Common myeloid progenitor, CD34-positive (primary cell): ENCODE results near the gene ATP6V0D1.

Experiments
- CTCF ChIA-PET: fragments of 350-600 bp; sonication (Branson Sonifier 250); formaldehyde crosslinking; loops from one replicate; lab custom pipeline; 2021; ENCODE audit warnings: antibody characterized with exemption; lab: Charles Lee
- POLR2A ChIA-PET: fragments of 350-600 bp; sonication (Branson Sonifier 250); formaldehyde crosslinking; loops from one replicate; lab custom pipeline; 2021; ENCODE audit warnings: antibody characterized with exemption; lab: Charles Lee
- DNase-seq, 3 donors: peaks; one replicate each; pipeline versions ENCODE4 v3.0.0 to v3.0.0-alpha.2; 2013
- H3K27ac ChIP-seq, 2 experiments: 1 replicate in 1 of 2; 2 replicates in 1 of 2; pipeline ENCODE4 v1.7.0; 2013; ENCODE audit warnings: inconsistent platforms in 2 of 2, low read length in 2 of 2, mild to moderate bottlenecking in 2 of 2, low read depth in 1 of 2, moderate library complexity in 1 of 2; ENCODE audit not compliant: severe bottlenecking in 2 of 2, insufficient read depth in 1 of 2, poor library complexity in 1 of 2
- H3K27me3 ChIP-seq, 5 experiments: replicated peaks in 2 of 5; 1 replicate in 3 of 5; 2 replicates in 2 of 5; pipeline versions ENCODE4 v1.6.1 to v1.7.0; 2013; ENCODE audit warnings: low read length in 4 of 5, mild to moderate bottlenecking in 2 of 5, moderate library complexity in 2 of 5, inconsistent platforms in 1 of 5; ENCODE audit not compliant: insufficient read depth in 5 of 5, control insufficient read depth in 4 of 5
- H3K36me3 ChIP-seq, 4 experiments: 1 replicate in 2 of 4; 2 replicates in 2 of 4; pipeline versions ENCODE4 v1.6.1 to v1.7.0; 2013; ENCODE audit warnings: low read length in 3 of 4, control low read depth in 1 of 4, mild to moderate bottlenecking in 1 of 4; ENCODE audit not compliant: control insufficient read depth in 4 of 4, insufficient read depth in 4 of 4
- H3K4me1 ChIP-seq, 4 experiments: 1 replicate in 3 of 4; 2 replicates in 1 of 4; pipeline versions ENCODE4 v1.6.1 to v1.7.1; 2013; ENCODE audit warnings: low read length in 3 of 4, mild to moderate bottlenecking in 3 of 4, control low read depth in 1 of 4, inconsistent platforms in 1 of 4, moderate library complexity in 1 of 4; ENCODE audit not compliant: control insufficient read depth in 4 of 4, insufficient read depth in 4 of 4; ENCODE audit errors: control extremely low read depth in 1 of 4
- H3K4me3 ChIP-seq, 7 experiments: 1 replicate in 4 of 7; 2 replicates in 3 of 7; pipeline versions ENCODE4 v1.5.1 to v1.7.0; 2013; ENCODE audit warnings: mild to moderate bottlenecking in 7 of 7, low read length in 6 of 7, moderate library complexity in 6 of 7, inconsistent platforms in 2 of 7, low read depth in 2 of 7, control low read depth in 1 of 7; ENCODE audit not compliant: insufficient read depth in 4 of 7, control insufficient read depth in 1 of 7; ENCODE audit errors: extremely low read depth in 1 of 7
- H3K9me3 ChIP-seq, 5 experiments: 1 replicate in 4 of 5; 2 replicates in 1 of 5; pipeline versions ENCODE4 v1.6.1 to v1.7.1; 2013; ENCODE audit warnings: low read length in 4 of 5, mild to moderate bottlenecking in 2 of 5, inconsistent platforms in 1 of 5, low read depth in 1 of 5, moderate library complexity in 1 of 5; ENCODE audit not compliant: control insufficient read depth in 4 of 5, insufficient read depth in 2 of 5; ENCODE audit errors: control extremely low read depth in 1 of 5
- WGBS: methylation state at CpG from one replicate; pipeline ENCODE4 v1.1.5; 2013; ENCODE audit not compliant: insufficient coverage; 5-methylcytosine and 5-hydroxymethylcytosine counted together

Gene ATP6V0D1

DNA sequence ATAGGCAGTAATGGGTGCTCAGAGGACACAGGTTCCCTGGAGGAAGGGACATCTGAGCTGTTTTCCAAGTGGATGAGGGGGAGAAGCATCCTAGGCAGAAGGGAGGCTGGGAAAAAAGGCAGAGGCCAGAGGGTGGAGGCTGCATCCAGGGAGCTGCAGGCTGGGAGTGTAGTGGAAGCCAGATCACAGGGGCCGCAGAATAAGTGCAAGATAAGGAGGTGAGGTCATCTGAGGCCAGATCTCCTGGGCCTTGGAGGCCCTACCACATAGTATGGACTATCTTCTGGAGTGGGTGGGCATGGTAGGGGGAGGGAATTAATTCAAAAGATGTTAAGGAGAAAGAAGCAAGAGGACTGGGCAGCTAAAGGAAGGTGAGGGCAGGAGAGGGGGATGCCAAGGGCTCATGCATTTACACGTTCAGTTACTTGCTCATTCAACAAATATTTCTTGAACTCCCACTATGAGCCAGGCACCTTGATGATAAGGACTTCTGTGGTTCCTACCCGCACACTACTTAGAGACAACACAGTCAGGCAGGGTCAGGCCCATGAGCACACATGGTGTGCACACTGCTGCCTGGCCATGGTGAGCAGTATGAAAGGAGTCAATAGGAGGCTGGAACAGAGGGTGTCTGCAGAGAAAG lies 45.3 kb upstream of the ATP6V0D1 start:
- H3K4me3 ChIP-seq, result no peak overlapping the region
- H3K27ac ChIP-seq, result peak overlapping the region in 1 of 2 experiments; percentile 3
- H3K4me1 ChIP-seq, result peaks cover 6 to 43% (median 40%) of the 10 kb centered on the region in 4 experiments
- H3K9me3 ChIP-seq, result no peaks in the 10 kb centered on the region
- POLR2A ChIA-PET, result interaction anchor here (1.5 kb wide), 1 partner anchor 9 kb away, joined by 4 read pairs; no protein-coding TSS in a partner anchor
- 82% methylated on average over 2 of the region's 3 CpGs for WGBS
- no peaks in the 10 kb centered on the region for H3K36me3 ChIP-seq
- no peak for DNase-seq
- CTCF ChIA-PET, result interaction anchor here (0.8 to 2.4 kb wide), 12 partner anchors 9 to 146 kb away, joined by 3 to 10 read pairs (median 4); partner anchors contain the start of gene CTCF
- no peaks in the 10 kb centered on the region for H3K27me3 ChIP-seq

DNA sequence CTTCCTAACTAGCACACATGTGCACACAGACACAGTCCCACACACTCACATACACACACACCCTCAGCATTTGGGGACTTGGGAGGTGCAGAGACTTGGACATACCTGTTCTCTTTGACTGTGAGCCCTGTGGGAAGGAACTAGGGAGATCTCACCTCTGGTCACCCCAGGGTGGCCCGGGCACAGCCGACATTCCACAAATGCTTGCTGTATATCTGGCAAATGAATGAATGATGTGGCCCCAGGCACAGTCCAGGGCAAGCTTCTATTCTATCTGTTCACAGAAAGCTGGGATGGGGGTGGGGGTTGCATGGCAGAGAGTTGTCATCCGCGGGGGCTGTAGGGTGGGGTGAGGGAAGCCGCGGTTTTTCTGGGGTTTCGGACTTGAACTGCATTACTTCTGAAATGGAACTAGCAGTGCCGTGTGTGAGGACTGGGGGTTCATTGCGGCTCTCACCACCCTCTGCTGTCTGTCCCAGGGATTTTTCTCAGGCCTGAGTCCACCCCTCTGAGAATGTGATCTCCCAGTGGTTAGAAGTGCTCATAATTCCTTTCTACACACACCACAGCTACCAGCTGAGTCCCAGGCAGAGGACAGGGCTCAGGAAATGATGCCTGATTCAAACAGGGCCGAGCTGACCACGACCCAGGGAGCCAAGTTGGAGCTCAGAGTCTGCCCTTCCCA lies 44.4 kb upstream of the ATP6V0D1 start:
- POLR2A ChIA-PET, result interaction anchor here (1.5 kb wide), 1 partner anchor 8 kb away, joined by 4 read pairs; no protein-coding TSS in a partner anchor
- H3K36me3 ChIP-seq, result no peaks in the 10 kb centered on the region
- no peak overlapping the region for H3K4me3 ChIP-seq
- H3K27ac ChIP-seq, result no peak overlapping the region
- peaks cover 0 to 40% (median 37%) of the 10 kb centered on the region in 4 experiments for H3K4me1 ChIP-seq
- H3K9me3 ChIP-seq, result no peaks in the 10 kb centered on the region
- DNase-seq, result peak in 2 of 3 donors; percentile 58 to 64
- no peaks in the 10 kb centered on the region for H3K27me3 ChIP-seq
- WGBS, result 68% methylated on average over 9 of the region's 11 CpGs
- CTCF ChIA-PET, result interaction anchor here (0.7 to 2.4 kb wide), 14 partner anchors 9 to 147 kb away, joined by 3 to 10 read pairs (median 4); partner anchors contain the start of gene CTCF

DNA sequence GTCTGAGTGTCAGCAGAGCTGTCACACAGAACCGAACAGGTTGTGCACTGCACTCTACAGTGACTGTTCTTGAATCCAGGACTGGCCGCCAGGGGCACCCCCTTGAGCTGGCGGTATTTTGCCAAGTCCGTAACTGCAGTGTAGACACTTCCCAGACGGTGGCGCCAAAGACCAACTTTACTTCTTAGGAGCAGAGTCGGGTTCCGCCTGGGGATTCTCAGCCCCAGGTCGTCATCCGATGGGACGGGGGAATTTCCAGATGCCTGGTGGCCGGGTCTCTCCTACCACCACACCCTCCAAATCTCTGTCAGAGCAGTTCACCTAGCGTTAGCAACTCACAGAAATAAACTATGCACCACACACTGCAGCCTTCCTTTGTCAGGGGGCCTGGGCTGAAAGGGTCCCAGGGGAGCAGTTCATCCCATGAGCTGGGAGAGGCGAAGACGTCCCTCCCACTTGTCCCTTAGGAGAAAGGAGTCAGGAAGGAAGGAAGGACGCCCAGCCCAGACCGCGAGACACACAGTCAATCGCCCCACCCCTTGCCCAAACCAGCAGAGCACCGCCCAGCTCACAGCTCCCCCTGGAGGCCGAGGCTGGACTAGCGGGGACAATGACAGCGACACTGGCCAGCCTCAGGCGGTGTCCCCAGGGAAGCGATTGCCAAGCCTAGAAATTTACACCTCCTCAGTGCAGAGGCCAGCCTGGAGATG lies 40.3 kb upstream of the ATP6V0D1 start:
- peak; percentile 95 to 98 (median 96) for DNase-seq
- H3K4me1 ChIP-seq, result peaks cover 0 to 53% (median 48%) of the 10 kb centered on the region in 4 experiments
- no peaks in the 10 kb centered on the region for H3K9me3 ChIP-seq
- no peaks in the 10 kb centered on the region for H3K27me3 ChIP-seq
- ChIA-PET CTCF (interaction anchor here (0.6 to 8.7 kb wide), 49 partner anchors 10 to 534 kb away, joined by 3 to 113 read pairs (median 5); partner anchors contain the start of genes AGRP, ATP6V0D1, C16orf86 and CARMIL2), POLR2A (interaction anchor here (0.6 to 2.2 kb wide), 6 partner anchors 7 to 231 kb away, joined by 3 to 11 read pairs (median 4); partner anchors contain the start of gene RIPOR1)
- WGBS, result 1% methylated on average over 17 of the region's 25 CpGs
- peak overlapping the region in 6 of 7 experiments; percentile 65 to 90 (median 74) for H3K4me3 ChIP-seq
- H3K36me3 ChIP-seq, result no peaks in the 10 kb centered on the region
- peak overlapping the region; percentile 86 to 93 for H3K27ac ChIP-seq

DNA sequence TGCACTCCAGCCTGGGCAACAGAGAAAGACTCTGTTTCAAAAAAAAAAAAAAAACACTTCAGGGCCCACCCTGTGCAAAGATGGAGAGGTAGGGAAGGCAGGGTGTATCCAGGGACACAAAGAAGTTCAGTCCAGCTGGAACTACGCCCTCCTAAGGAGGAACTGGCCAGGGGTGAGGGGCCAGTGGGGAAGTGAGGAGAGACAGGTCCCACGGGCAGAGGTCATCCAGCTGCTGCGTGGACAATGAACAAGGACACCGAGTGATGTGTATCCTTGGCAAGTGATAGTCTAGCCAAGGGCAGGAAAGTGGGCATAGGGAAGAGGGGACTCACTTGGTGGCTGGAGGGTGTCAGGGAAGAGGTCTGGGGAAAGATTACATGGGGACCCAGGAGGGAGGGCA lies 38.3 kb upstream of the ATP6V0D1 start:
- CTCF ChIA-PET, result interaction anchor here (1.2 to 8.7 kb wide), 7 partner anchors 10 to 147 kb away, joined by 3 to 113 read pairs (median 52); partner anchors contain the start of genes C16orf86, CARMIL2, ENKD1 and RIPOR1
- Histone ChIP-seq H3K4me3 (peak overlapping the region in 2 of 7 experiments; percentile 1 to 33), H3K27me3 (no peaks in the 10 kb centered on the region), H3K9me3 (no peaks in the 10 kb centered on the region), H3K27ac (no peak overlapping the region), H3K4me1 (peaks cover 0 to 54% (median 51%) of the 10 kb centered on the region in 4 experiments), H3K36me3 (no peaks in the 10 kb centered on the region)
- 81% methylated on average over 4 of the region's 4 CpGs for WGBS
- DNase-seq, result no peak
- POLR2A ChIA-PET, result no interaction called here

DNA sequence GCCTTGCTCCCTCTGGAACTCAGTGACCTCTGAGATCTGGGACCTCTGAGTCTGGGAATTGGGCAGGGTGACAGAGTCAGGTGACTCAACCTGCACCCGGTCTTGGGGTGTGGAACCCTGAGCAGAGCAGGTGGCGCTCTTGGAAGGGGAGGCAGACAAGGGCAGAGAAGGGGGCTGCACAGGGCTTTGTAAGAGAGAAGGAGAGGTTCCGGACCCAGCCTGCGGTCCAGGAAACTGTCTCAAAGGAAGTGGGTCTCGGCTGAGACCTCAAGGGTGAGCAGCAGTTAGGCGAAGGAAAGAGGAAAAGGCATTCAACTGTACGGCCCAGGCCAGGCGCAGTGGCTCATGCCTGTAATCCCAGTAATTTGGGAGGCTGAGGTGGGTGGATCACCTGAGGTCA lies 37.7 kb upstream of the ATP6V0D1 start:
- H3K27me3 ChIP-seq, result no peaks in the 10 kb centered on the region
- CTCF ChIA-PET, result interaction anchor here (1.2 to 10.5 kb wide), 5 partner anchors 9 to 148 kb away, joined by 3 to 228 read pairs (median 111); partner anchors contain the start of genes C16orf86, CARMIL2, ENKD1 and RIPOR1
- 13% methylated on average over 6 of the region's 8 CpGs for WGBS
- DNase-seq, result peak in 2 of 3 donors; percentile 63 to 66
- POLR2A ChIA-PET, result no interaction called here
- peak overlapping the region in 1 of 2 experiments; percentile 25 for H3K27ac ChIP-seq
- H3K9me3 ChIP-seq, result no peaks in the 10 kb centered on the region
- no peaks in the 10 kb centered on the region for H3K36me3 ChIP-seq
- H3K4me3 ChIP-seq, result peak overlapping the region in 1 of 7 experiments; percentile 5
- H3K4me1 ChIP-seq, result peaks cover 0 to 56% (median 51%) of the 10 kb centered on the region in 4 experiments

DNA sequence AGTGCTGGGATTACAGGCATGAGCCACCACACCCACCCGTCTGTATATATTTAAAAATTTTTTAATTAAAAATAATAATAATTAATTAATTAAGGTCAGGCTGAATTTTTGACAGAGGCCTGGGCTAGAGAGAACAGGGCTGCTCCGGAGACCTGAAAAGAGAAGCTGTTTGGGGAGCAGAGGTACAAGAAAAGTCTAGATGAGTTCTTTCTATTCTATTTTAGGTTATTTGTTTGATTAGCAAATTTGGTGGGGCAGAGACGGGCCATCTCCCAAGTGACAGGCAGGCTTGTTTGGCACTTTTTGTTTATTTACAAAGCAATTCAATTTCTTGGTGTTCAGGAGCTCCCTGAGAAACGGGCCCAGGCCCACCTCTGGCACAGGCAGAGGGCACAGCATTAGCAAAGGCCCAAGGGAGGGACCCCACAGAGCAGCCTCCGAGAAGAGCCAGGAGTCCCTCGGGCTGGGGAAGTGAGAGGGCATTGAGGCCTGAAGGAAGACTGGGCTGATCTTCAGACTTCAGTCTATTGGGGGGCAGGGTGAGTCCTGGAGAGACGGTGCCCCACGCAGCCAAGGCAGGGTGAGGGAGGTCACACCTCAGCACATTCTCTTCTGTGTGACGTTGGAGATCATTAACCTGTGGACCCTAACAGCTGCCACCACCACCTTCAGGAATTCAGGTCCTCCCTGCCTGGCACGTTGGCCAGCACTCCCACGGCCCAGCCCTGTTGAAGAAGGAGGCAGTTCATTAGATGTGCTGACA lies 36.9 kb upstream of the ATP6V0D1 start:
- Histone ChIP-seq H3K4me3 (no peak overlapping the region), H3K9me3 (no peaks in the 10 kb centered on the region), H3K27me3 (no peaks in the 10 kb centered on the region), H3K36me3 (no peaks in the 10 kb centered on the region), H3K4me1 (peaks cover 0 to 56% (median 51%) of the 10 kb centered on the region in 4 experiments), H3K27ac (peak overlapping the region in 1 of 2 experiments; percentile 25)
- ChIA-PET POLR2A (interaction anchor here (1.1 kb wide), 1 partner anchor 8 kb away, joined by 4 read pairs; no protein-coding TSS in a partner anchor), CTCF (interaction anchor here (0.5 to 10.5 kb wide), 14 partner anchors 9 to 277 kb away, joined by 3 to 228 read pairs (median 6); partner anchors contain the start of genes AGRP, ATP6V0D1 and CARMIL2)
- no peak for DNase-seq
- 94% methylated on average over 9 of the region's 11 CpGs for WGBS
